ENCODE results near the gene FAM156A.
"Not testable (repeated sequence)": the region's sequence is repeated elsewhere in the genome, so short reads cannot be mapped to it uniquely, and the experiment has no call there.

Gene FAM156A

GRCh38 chrX:52966993-52967738 is 8.8 kb upstream of the FAM156A start:
- DNase-seq, result not testable (repeated sequence)

GRCh38 chrX:52958961-52959360 is 643 bp upstream of the FAM156A start:
- not testable (repeated sequence) for DNase-seq

GRCh38 chrX:52949884-52950283 is 8.4 kb downstream of the FAM156A start:
- not testable (repeated sequence) for DNase-seq

GRCh38 chrX:52949325-52949724 is 9.0 kb downstream of the FAM156A start:
- DNase-seq, result not testable (repeated sequence)

- not testable (repeated sequence) for DNase-seq
Measured at GRCh38 chrX:52948265-52948664, 10.1 kb downstream of the FAM156A start.

GRCh38 chrX:52947501-52947900 is 10.8 kb downstream of the FAM156A start:
- not testable (repeated sequence) for DNase-seq

- not testable (repeated sequence) for DNase-seq
Measured at GRCh38 chrX:52945838-52946494, 12.4 kb downstream of the FAM156A start.

- not testable (repeated sequence) for DNase-seq
Measured at GRCh38 chrX:52941728-52942127, 16.6 kb downstream of the FAM156A start.

GRCh38 chrX:52940704-52941103 is 17.6 kb downstream of the FAM156A start:
- DNase-seq, result not testable (repeated sequence)

- not testable (repeated sequence) for DNase-seq
Measured at GRCh38 chrX:52935470-52935784, 22.9 kb downstream of the FAM156A start.

- peak; percentile 85 to 91 for DNase-seq
Measured at GRCh38 chrX:52934704-52935469, 23.4 kb downstream of the FAM156A start.

GRCh38 chrX:52933976-52934703 is 24.2 kb downstream of the FAM156A start:
- no peak for DNase-seq

- DNase-seq, result no peak
Measured at GRCh38 chrX:52933213-52933612, 25.1 kb downstream of the FAM156A start.

GRCh38 chrX:52930214-52930613 is 28.1 kb downstream of the FAM156A start:
- DNase-seq, result not testable (repeated sequence)

- no peak for DNase-seq
Measured at GRCh38 chrX:52923781-52924241, 34.5 kb downstream of the FAM156A start.

GRCh38 chrX:52914704-52915103 is 43.6 kb downstream of the FAM156A start:
- not testable (repeated sequence) for DNase-seq

GRCh38 chrX:52913681-52914080 is 44.6 kb downstream of the FAM156A start:
- DNase-seq, result not testable (repeated sequence)

- DNase-seq, result not testable (repeated sequence)
Measured at GRCh38 chrX:52909313-52909969, 48.9 kb downstream of the FAM156A start.

- DNase-seq, result not testable (repeated sequence)
Measured at GRCh38 chrX:52907900-52908299, 50.4 kb downstream of the FAM156A start.

GRCh38 chrX:52907137-52907536 is 51.2 kb downstream of the FAM156A start:
- not testable (repeated sequence) for DNase-seq

GRCh38 chrX:52906072-52906471 is 52.2 kb downstream of the FAM156A start:
- DNase-seq, result not testable (repeated sequence)

- DNase-seq, result not testable (repeated sequence)
Measured at GRCh38 chrX:52905531-52905930, 52.8 kb downstream of the FAM156A start.
